Mesothelial cell of epicardium (in vitro differentiated cells): ENCODE measurements around the gene SCCPDH. TPM values are rescaled to one million over a fixed set of nuclear protein-coding genes. Genes with fewer than 3 reads are reported as not detected.

Experiments
- DNase-seq, 2 experiments: peaks; one replicate each; pipeline ENCODE4 v3.0.0; 2021; ENCODE audit warnings: low spot score in 2 of 2; ENCODE audit not compliant: unreplicated experiment in 2 of 2
- H3K27ac Mint-ChIP-seq: 2 replicates; pipeline ENCODE4 v1.8.0; 2021; ENCODE audit warnings: mixed read lengths
- H3K27me3 Mint-ChIP-seq: 2 replicates; pipeline ENCODE4 v1.8.0; 2021; ENCODE audit warnings: low read depth, mixed read lengths
- H3K36me3 Mint-ChIP-seq: 2 replicates; pipeline ENCODE4 v1.8.0; 2021; ENCODE audit warnings: mixed read lengths
- H3K4me1 Mint-ChIP-seq: 2 replicates; pipeline ENCODE4 v1.8.0; 2021; ENCODE audit warnings: mixed read lengths
- H3K4me3 Mint-ChIP-seq: 2 replicates; pipeline ENCODE4 v1.8.0; 2021; ENCODE audit warnings: mild to moderate bottlenecking, moderate library complexity, mixed read lengths
- H3K9me3 Mint-ChIP-seq: 2 replicates; pipeline ENCODE4 v1.8.0; 2021; ENCODE audit warnings: mixed read lengths
- total RNA-seq: library from RNA; stranded (reverse); gene quantifications from 3 replicates; pipeline ENCODE4 v1.2.1, GENCODE V29; 2021
- TF ChIP-seq, protein P1 (sequence below): fragments of 200-600 bp; sonication (generic); IDR thresholded peaks from one replicate; pipeline ENCODE4 v1.5.0; 2021; ENCODE audit warnings: antibody characterized with exemption; ENCODE audit not compliant: unreplicated experiment

Gene SCCPDH
- total RNA-seq, 1 donor from 2014 or later, result 35.1 TPM

GRCh38 chr1:246801241-246802020 is 77.2 kb downstream of the SCCPDH start:
- no peak overlapping the region for H3K4me3 Mint-ChIP-seq
- H3K4me1 Mint-ChIP-seq, result peaks cover 11% of the 10 kb centered on the region
- H3K27me3 Mint-ChIP-seq, result no peaks in the 10 kb centered on the region
- no peak overlapping the region for H3K27ac Mint-ChIP-seq
- H3K36me3 Mint-ChIP-seq, result no peaks in the 10 kb centered on the region
- H3K9me3 Mint-ChIP-seq, result peaks cover 4% of the 10 kb centered on the region
- no peak for DNase-seq
- TF ChIP-seq, protein P1, sequence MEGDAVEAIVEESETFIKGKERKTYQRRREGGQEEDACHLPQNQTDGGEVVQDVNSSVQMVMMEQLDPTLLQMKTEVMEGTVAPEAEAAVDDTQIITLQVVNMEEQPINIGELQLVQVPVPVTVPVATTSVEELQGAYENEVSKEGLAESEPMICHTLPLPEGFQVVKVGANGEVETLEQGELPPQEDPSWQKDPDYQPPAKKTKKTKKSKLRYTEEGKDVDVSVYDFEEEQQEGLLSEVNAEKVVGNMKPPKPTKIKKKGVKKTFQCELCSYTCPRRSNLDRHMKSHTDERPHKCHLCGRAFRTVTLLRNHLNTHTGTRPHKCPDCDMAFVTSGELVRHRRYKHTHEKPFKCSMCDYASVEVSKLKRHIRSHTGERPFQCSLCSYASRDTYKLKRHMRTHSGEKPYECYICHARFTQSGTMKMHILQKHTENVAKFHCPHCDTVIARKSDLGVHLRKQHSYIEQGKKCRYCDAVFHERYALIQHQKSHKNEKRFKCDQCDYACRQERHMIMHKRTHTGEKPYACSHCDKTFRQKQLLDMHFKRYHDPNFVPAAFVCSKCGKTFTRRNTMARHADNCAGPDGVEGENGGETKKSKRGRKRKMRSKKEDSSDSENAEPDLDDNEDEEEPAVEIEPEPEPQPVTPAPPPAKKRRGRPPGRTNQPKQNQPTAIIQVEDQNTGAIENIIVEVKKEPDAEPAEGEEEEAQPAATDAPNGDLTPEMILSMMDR, result no peak

GRCh38 chr1:246803373-246803772 is 79.2 kb downstream of the SCCPDH start:
- peaks cover 11% of the 10 kb centered on the region for H3K4me1 Mint-ChIP-seq
- no peak for DNase-seq
- no peak overlapping the region for H3K27ac Mint-ChIP-seq
- H3K9me3 Mint-ChIP-seq, result peaks cover 4% of the 10 kb centered on the region
- no peaks in the 10 kb centered on the region for H3K36me3 Mint-ChIP-seq
- TF ChIP-seq, protein P1, result no peak
- no peak overlapping the region for H3K4me3 Mint-ChIP-seq
- H3K27me3 Mint-ChIP-seq, result no peaks in the 10 kb centered on the region

DNA sequence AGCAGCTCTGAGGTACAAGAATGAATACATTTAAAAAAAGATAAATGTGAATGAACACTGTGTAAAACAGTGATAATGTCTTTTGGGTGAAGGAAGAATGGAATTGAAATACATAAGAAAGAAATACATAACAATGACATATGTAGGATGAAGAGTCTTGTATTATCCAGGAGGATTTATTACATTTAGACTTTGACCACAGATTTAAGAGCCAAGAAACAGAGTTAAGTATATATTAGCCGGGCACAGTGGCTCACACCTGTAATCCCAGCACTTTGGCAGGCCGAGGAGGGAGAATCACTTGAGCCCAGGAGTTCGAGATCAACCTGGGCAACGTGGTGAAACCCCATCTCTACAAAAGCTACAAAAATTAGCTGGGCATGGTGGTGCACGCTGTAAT is 79.7 kb downstream of the SCCPDH start:
- Mint-ChIP-seq H3K9me3 (peaks cover 4% of the 10 kb centered on the region), H3K4me1 (peaks cover 11% of the 10 kb centered on the region), H3K4me3 (no peak overlapping the region), H3K36me3 (no peaks in the 10 kb centered on the region), H3K27ac (no peak overlapping the region), H3K27me3 (no peaks in the 10 kb centered on the region)
- TF ChIP-seq, protein P1, result no peak
- no peak for DNase-seq

- no peak overlapping the region for H3K4me3 Mint-ChIP-seq
- no peaks in the 10 kb centered on the region for H3K27me3 Mint-ChIP-seq
- peaks cover 3% of the 10 kb centered on the region for H3K4me1 Mint-ChIP-seq
- TF ChIP-seq, protein P1, result no peak
- H3K27ac Mint-ChIP-seq, result no peak overlapping the region
- no peak for DNase-seq
- no peaks in the 10 kb centered on the region for H3K36me3 Mint-ChIP-seq
- peaks cover 4% of the 10 kb centered on the region for H3K9me3 Mint-ChIP-seq
Measured at GRCh38 chr1:246805135-246805716, 81.0 kb downstream of the SCCPDH start.

GRCh38 chr1:246809473-246809872 is 85.3 kb downstream of the SCCPDH start:
- Mint-ChIP-seq H3K4me3 (no peak overlapping the region), H3K27ac (no peak overlapping the region), H3K27me3 (no peaks in the 10 kb centered on the region), H3K36me3 (no peaks in the 10 kb centered on the region), H3K9me3 (no peaks in the 10 kb centered on the region), H3K4me1 (no peaks in the 10 kb centered on the region)
- TF ChIP-seq, protein P1, result no peak
- no peak for DNase-seq
